Measurements from ENCODE around the gene FGF6.

DNA sequence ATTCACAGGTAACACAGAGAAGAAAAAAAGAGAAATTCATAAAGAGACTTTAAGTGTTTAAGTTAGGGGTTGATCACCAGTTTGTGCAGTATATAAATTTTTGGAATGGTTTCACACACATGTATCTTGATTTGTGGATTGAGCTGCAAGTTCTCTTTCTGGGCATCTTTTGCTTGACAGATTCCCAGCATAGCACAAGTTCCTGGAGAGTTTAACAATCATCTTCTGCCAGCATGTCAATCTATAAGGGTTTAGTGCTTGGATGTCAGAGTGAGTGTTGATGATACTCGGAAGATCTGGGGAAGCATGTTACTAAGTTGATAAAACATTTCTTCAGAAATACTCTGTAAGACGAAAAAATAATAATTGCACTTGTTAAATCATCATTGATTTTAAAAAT is 43.9 kb upstream of the FGF6 start:
- TF ChIP-seq TAF1 (CRISPR knock-in tag; IDR thresholded peaks at IDR 0.05): no peak
- TF ChIP-seq, protein P1, sequence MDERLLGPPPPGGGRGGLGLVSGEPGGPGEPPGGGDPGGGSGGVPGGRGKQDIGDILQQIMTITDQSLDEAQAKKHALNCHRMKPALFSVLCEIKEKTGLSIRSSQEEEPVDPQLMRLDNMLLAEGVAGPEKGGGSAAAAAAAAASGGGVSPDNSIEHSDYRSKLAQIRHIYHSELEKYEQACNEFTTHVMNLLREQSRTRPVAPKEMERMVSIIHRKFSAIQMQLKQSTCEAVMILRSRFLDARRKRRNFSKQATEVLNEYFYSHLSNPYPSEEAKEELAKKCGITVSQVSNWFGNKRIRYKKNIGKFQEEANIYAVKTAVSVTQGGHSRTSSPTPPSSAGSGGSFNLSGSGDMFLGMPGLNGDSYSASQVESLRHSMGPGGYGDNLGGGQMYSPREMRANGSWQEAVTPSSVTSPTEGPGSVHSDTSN (CRISPR knock-in tag; IDR thresholded peaks at IDR 0.05): no peak
- no peak for TF ChIP-seq ZNF567 (CRISPR knock-in tag; IDR thresholded peaks at IDR 0.05; ENCODE audit: borderline replicate concordance)
- TF ChIP-seq ZNF766 (CRISPR knock-in tag; IDR thresholded peaks at IDR 0.05; ENCODE audit: borderline replicate concordance): no peak
- no peak for TF ChIP-seq ZBTB21 (CRISPR knock-in tag; IDR thresholded peaks at IDR 0.05)
- no peak for TF ChIP-seq ZNF709 (CRISPR knock-in tag; IDR thresholded peaks at IDR 0.05)
